Occipital lobe (tissue), 2 donors: ENCODE data around the gene CRTC3. TPM values are rescaled to one million over a fixed set of nuclear protein-coding genes. Genes with fewer than 3 reads are reported as not detected.
"Not testable (repeated sequence)": the region's sequence is repeated elsewhere in the genome, so short reads cannot be mapped to it uniquely, and the experiment has no call there.

Source experiments
- DNase-seq: peaks from one replicate; lab custom pipeline; 2025; lab: John Stamatoyannopoulos, UW
- total RNA-seq: library from RNA; depleted of rRNA; stranded (reverse); fragments of >200 nt; gene quantifications from one replicate; pipeline ENCODE4 v1.2.3, GENCODE V29; 2014

Gene CRTC3
- total RNA-seq, 1 donor from 2014 or later, result 17.9 TPM

GRCh38 chr15:90648137-90649070, 118.7 kb downstream of the CRTC3 start:
- DNase-seq, result no peak

- no peak for DNase-seq
Observed at GRCh38 chr15:90650117-90650955, 120.6 kb downstream of the CRTC3 start.

GRCh38 chr15:90650956-90651689, 121.4 kb downstream of the CRTC3 start:
- no peak for DNase-seq

GRCh38 chr15:90654233-90655136, 124.8 kb downstream of the CRTC3 start:
- DNase-seq, result no peak

- not testable (repeated sequence) for DNase-seq
Observed at GRCh38 chr15:90657520-90658172, 127.9 kb downstream of the CRTC3 start.

GRCh38 chr15:90659481-90659880, 129.8 kb downstream of the CRTC3 start:
- no peak for DNase-seq

- no peak for DNase-seq
Observed at GRCh38 chr15:90660195-90660998, 130.7 kb downstream of the CRTC3 start.

- not testable (repeated sequence) for DNase-seq
Observed at GRCh38 chr15:90660999-90661330, 131.2 kb downstream of the CRTC3 start.

- not testable (repeated sequence) for DNase-seq
Observed at GRCh38 chr15:90664081-90664461, 134.3 kb downstream of the CRTC3 start.

GRCh38 chr15:90664650-90665287, 135.0 kb downstream of the CRTC3 start:
- no peak for DNase-seq

- peak; percentile 49 for DNase-seq
Observed at GRCh38 chr15:90665288-90666134, 135.8 kb downstream of the CRTC3 start.

- no peak for DNase-seq
Observed at GRCh38 chr15:90666135-90666909, 136.6 kb downstream of the CRTC3 start.

- no peak for DNase-seq
Observed at GRCh38 chr15:90667073-90667754, 137.5 kb downstream of the CRTC3 start.

GRCh38 chr15:90667755-90668345, 138.1 kb downstream of the CRTC3 start:
- not testable (repeated sequence) for DNase-seq

- DNase-seq, result not testable (repeated sequence)
Observed at GRCh38 chr15:90670631-90671030, 140.9 kb downstream of the CRTC3 start.

- no peak for DNase-seq
Observed at GRCh38 chr15:90671216-90671615, 141.5 kb downstream of the CRTC3 start.
